Activated CD4-positive, CD25-positive, alpha-beta regulatory T cell (primary cell): Measurements from ENCODE around the gene EEF2.
"Not testable (repeated sequence)": the region's sequence is repeated elsewhere in the genome, so short reads cannot be mapped to it uniquely, and the experiment has no call there.

ENCODE experiments used
- DNase-seq, 4 experiments: peaks; one replicate each; lab custom pipeline; 2025; lab: John Stamatoyannopoulos, UW

EEF2 gene

GRCh38 chr19:3944018-3944721 lies 41.1 kb downstream of the EEF2 start:
- no peak for DNase-seq

GRCh38 chr19:3942790-3943409 lies 42.4 kb downstream of the EEF2 start:
- DNase-seq = no peak

- DNase-seq = not testable (repeated sequence)
Observed at GRCh38 chr19:3938300-3938950, 46.8 kb downstream of the EEF2 start.

- DNase-seq = no peak
Observed at GRCh38 chr19:3936506-3937442, 48.5 kb downstream of the EEF2 start.

DNA sequence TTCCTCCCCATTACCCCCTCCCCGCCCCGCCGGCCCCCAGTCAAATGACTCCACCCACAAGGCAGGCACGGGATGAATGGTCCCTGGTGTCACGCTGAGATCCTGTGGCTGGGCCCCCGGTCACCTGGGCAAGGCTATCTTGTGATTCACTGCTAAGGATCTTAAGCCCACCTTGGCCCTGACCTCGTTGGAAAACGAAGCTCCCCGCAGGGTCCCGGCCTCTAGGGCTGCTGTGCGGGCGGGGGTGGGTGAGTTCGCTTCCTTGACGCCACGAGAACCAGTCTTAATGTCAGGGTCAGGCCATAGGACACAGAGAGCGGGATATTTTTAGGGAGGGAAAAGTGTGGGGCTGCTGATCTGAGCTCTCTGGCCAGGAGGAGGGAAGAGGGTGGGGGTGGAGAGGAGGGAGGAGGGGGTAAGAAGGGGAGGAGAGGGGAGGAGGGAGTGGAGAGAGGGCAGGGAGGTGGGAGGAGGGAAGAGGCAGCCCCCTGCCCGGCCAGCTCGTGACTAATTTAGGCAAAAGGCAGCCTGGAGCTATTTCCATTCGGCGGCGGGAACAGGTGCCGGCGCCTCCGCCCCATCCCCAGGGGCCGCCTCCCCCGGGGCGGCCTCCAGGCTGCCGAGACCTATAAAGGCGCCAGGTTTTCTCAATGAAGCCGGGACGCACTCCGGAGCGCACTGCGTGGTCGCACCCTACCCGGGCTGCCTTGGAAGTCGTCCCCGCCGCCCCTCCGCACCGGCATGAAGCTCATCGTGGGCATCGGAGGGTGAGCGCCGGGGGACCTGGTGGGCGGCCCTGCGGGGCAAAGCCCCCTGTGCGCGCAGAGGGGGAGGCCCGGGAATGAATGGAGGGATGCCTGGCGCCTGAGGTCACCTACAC lies 52.1 kb downstream of the EEF2 start, which contains the start of gene NMRK2:
Gene NMRK2 (plus strand): TSS at position 139 of the 880 bp plus-strand sequence. CDS start 603 bp downstream, at position 742.
- DNase-seq = no peak

DNA sequence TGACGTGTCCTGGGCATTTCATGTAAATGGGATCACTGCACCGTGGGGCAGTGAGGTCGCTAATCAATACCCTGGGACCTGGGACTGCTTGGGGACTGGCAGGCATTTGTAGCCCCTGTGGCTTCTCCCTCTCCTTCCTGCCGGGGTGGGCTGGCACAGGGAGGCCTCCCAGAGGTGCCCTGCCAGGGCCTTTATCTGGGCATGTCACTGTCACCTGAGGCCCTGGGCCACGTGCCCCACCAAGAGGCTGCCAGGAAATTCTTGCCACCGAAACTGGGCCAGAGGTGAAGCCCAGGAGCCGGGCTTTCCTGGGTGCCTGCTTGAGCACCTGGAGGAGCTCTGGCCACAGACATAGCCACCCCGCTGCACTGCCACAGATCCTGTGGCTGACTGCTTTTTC lies 54.2 kb downstream of the EEF2 start:
- no peak for DNase-seq
